CD14-positive monocyte (primary cell): ENCODE results near the gene CRIP2. TPM values are rescaled to one million over a fixed set of nuclear protein-coding genes. Genes with fewer than 3 reads are reported as not detected.

Experiments used
- DNase-seq, 3 donors: peaks; one replicate each; pipeline ENCODE4 v3.0.0-alpha.2; 2011 to 2022
- H2AFZ ChIP-seq: 2 replicates; pipeline ENCODE4 v1.6.0; 2012; ENCODE audit warnings: mild to moderate bottlenecking, low read depth, low read length, inconsistent platforms; ENCODE audit not compliant: insufficient read depth, poor library complexity, severe bottlenecking
- H3K27ac ChIP-seq, 2 donors: 1 replicate in 1 of 2; 2 replicates in 1 of 2; pipeline ENCODE4 v1.5.1; 2012 to 2013; ENCODE audit warnings: low read length in 2 of 2, control low read depth in 1 of 2, inconsistent platforms in 1 of 2, low read depth in 1 of 2, mild to moderate bottlenecking in 1 of 2
- H3K27me3 ChIP-seq, 2 donors: one replicate each; pipeline versions ENCODE4 v1.6.0 to v1.6.1; 2011 to 2013; ENCODE audit warnings: low read length in 2 of 2; ENCODE audit not compliant: control insufficient read depth in 2 of 2, insufficient read depth in 2 of 2
- H3K36me3 ChIP-seq, 2 donors: replicated peaks in 1 of 2; 1 replicate in 1 of 2; 2 replicates in 1 of 2; pipeline versions ENCODE4 v1.5.1 to v1.6.1; 2012 to 2013; ENCODE audit warnings: low read length in 2 of 2, control low read depth in 1 of 2, inconsistent platforms in 1 of 2, mild to moderate bottlenecking in 1 of 2; ENCODE audit not compliant: insufficient read depth in 2 of 2, control insufficient read depth in 1 of 2
- H3K4me1 ChIP-seq, 2 donors: 1 replicate in 1 of 2; 2 replicates in 1 of 2; pipeline versions ENCODE4 v1.5.1 to v1.6.1; 2012 to 2013; ENCODE audit warnings: low read length in 2 of 2, control low read depth in 1 of 2, inconsistent platforms in 1 of 2, mild to moderate bottlenecking in 1 of 2, moderate library complexity in 1 of 2; ENCODE audit not compliant: insufficient read depth in 2 of 2, control insufficient read depth in 1 of 2
- H3K4me2 ChIP-seq: replicated peaks from 2 replicates; pipeline ENCODE3; 2012; ENCODE audit warnings: low read length, moderate library complexity, mild to moderate bottlenecking; ENCODE audit not compliant: poor library complexity, severe bottlenecking; ENCODE audit errors: extremely low read depth
- H3K4me3 ChIP-seq, 3 experiments: fragments of 200-600 bp in 1 of 3; sonication (generic) in 1 of 3; replicated peaks in 1 of 3; 1 replicate in 2 of 3; 2 replicates in 1 of 3; pipeline ENCODE4 v1.5.1; 2011 to 2013; ENCODE audit warnings: low read length in 3 of 3, mild to moderate bottlenecking in 3 of 3, control low read depth in 2 of 3, low read depth in 2 of 3, inconsistent platforms in 1 of 3, moderate library complexity in 1 of 3
- H3K79me2 ChIP-seq: 2 replicates; pipeline ENCODE4 v1.6.0; 2012; ENCODE audit warnings: mild to moderate bottlenecking, control low read depth, inconsistent platforms, low read length, moderate library complexity; ENCODE audit not compliant: insufficient read depth
- H3K9ac ChIP-seq: 2 replicates; pipeline ENCODE4 v1.6.0; 2017; ENCODE audit warnings: low read length, mild to moderate bottlenecking; ENCODE audit not compliant: insufficient read depth, poor library complexity, severe bottlenecking
- H3K9me3 ChIP-seq, 2 donors: replicated peaks in 1 of 2; 1 replicate in 1 of 2; 2 replicates in 1 of 2; pipeline versions ENCODE4 v1.5.1 to v1.6.1; 2012 to 2013; ENCODE audit warnings: low read length in 2 of 2, control low read depth in 1 of 2; ENCODE audit not compliant: control insufficient read depth in 1 of 2, insufficient read depth in 1 of 2
- H4K20me1 ChIP-seq: 2 replicates; pipeline ENCODE4 v1.6.0; 2012; ENCODE audit warnings: mild to moderate bottlenecking, low read length, control low read depth, moderate library complexity; ENCODE audit not compliant: insufficient read depth
- H3K27ac Mint-ChIP-seq, 7 donors: one replicate each; pipeline ENCODE4 v1.8.0; 2020; ENCODE audit warnings: mild to moderate bottlenecking in 7 of 7, mixed read lengths in 7 of 7, moderate library complexity in 6 of 7, inconsistent platforms in 2 of 7
- H3K27me3 Mint-ChIP-seq, 3 donors: one replicate each; pipeline ENCODE4 v1.8.0; 2021 to 2022; ENCODE audit warnings: low read depth in 3 of 3, mild to moderate bottlenecking in 3 of 3, mixed read lengths in 3 of 3, moderate library complexity in 3 of 3, inconsistent platforms in 1 of 3
- H3K36me3 Mint-ChIP-seq, 2 donors: one replicate each; pipeline ENCODE4 v1.8.0; 2020; ENCODE audit warnings: mixed read lengths in 2 of 2, inconsistent platforms in 1 of 2, mild to moderate bottlenecking in 1 of 2
- H3K4me1 Mint-ChIP-seq: one replicate; pipeline ENCODE4 v1.8.0; 2020; ENCODE audit warnings: mild to moderate bottlenecking, mixed read lengths
- H3K4me3 Mint-ChIP-seq, 2 donors: one replicate each; pipeline ENCODE4 v1.8.0; 2020; ENCODE audit warnings: mild to moderate bottlenecking in 2 of 2, mixed read lengths in 2 of 2, moderate library complexity in 1 of 2
- H3K9me3 Mint-ChIP-seq, 7 donors: one replicate each; pipeline ENCODE4 v1.8.0; 2020 to 2022; ENCODE audit warnings: mixed read lengths in 7 of 7, mild to moderate bottlenecking in 6 of 7, moderate library complexity in 6 of 7, inconsistent platforms in 2 of 7
- WGBS: methylation state at CpG from one replicate; pipeline ENCODE4 v1.1.5; 2013; ENCODE audit warnings: missing lambda C conversion rate; ENCODE audit not compliant: insufficient coverage; 5-methylcytosine and 5-hydroxymethylcytosine counted together
- intact Hi-C, 2 donors: fragments of 100-400 bp; cut with micrococcal nuclease; formaldehyde crosslinking; loops; one replicate each; pipeline versions ENCODE4 v1.15.0 to v1.15.1; 2023
- polyA plus RNA-seq, 3 donors: library from polyadenylated mRNA; depleted of rRNA in 1 of 3; unstranded in 2 of 3; stranded (reverse) in 1 of 3; fragments of 300-500 nt in 2 of 3; fragments of >200 nt in 1 of 3; fragmentation: Illumina TruSeq in 2 of 3; gene quantifications; 1 replicate in 2 of 3; 2 replicates in 1 of 3; pipeline ENCODE4 v1.2.3, GENCODE V29; 2012 to 2021
- TF ChIP-seq, protein P1 (sequence below): fragments of 200-600 bp; IDR thresholded peaks from one replicate; pipeline ENCODE4 v1.8.0; 2022; ENCODE audit warnings: antibody characterized with exemption, mild to moderate bottlenecking

The CRIP2 gene
- polyA plus RNA-seq, 3 donors = 2.1 to 4.0 (median 3.3) TPM

DNA sequence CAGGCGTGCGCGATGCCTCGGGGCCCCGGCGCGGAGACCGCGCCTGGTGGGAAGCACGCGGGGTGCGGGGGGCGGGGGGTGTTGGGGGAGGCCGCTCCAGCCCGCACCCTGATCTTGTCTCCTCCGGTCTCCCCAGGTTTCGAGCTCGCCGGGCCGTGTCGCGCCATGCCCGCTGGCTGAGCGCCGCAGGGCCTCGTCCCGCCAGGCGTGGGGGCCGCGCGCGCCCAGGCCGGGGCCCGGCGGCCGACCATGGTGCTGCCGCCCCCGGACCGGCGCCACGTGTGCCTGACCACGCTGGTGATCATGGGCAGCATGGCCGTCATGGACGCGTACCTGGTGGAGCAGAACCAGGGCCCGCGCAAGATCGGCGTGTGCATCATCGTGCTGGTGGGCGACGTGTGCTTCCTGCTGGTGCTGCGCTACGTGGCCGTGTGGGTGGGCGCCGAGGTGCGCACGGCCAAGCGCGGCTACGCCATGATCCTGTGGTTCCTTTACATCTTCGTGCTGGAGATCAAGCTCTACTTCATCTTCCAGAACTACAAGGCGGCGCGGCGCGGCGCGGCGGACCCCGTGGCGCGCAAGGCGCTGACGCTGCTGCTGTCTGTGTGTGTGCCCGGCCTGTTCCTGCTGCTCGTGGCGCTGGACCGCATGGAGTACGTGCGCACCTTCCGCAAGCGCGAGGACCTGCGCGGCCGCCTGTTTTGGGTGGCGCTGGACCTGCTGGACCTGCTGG lies 54.1 kb downstream of the CRIP2 start:
- WGBS = 15% methylated on average over 79 of the region's 89 CpGs
- H3K4me1 Mint-ChIP-seq = peaks cover 28% of the 10 kb centered on the region
- no peaks in the 10 kb centered on the region for H3K36me3 Mint-ChIP-seq
- peak overlapping the region; percentile 67 to 90 for H3K4me3 Mint-ChIP-seq
- H4K20me1 ChIP-seq = no peaks in the 10 kb centered on the region
- peak overlapping the region; percentile 64 for H3K9ac ChIP-seq
- no peaks in the 10 kb centered on the region for H3K79me2 ChIP-seq
- H3K4me1 ChIP-seq = peaks cover 30 to 35% of the 10 kb centered on the region in 2 donors
- peak overlapping the region; percentile 87 for H3K4me2 ChIP-seq
- peaks cover 0 to 23% of the 10 kb centered on the region in 2 donors for H3K9me3 ChIP-seq
- H3K27me3 Mint-ChIP-seq = peaks cover 46 to 76% (median 58%) of the 10 kb centered on the region in 3 donors
- H3K4me3 ChIP-seq = peak overlapping the region in 1 of 3 experiments; percentile 75
- H3K27me3 ChIP-seq = peaks cover 36 to 57% of the 10 kb centered on the region in 2 donors
- H3K36me3 ChIP-seq = no peaks in the 10 kb centered on the region
- H3K9me3 Mint-ChIP-seq = peaks cover 0 to 14% (median 8%) of the 10 kb centered on the region in 7 donors
- no peak overlapping the region for H3K27ac Mint-ChIP-seq
- peak overlapping the region; percentile 93 for H2AFZ ChIP-seq
- no peak overlapping the region for H3K27ac ChIP-seq
- intact Hi-C loops = loop anchor here (2.0 to 10.0 kb wide), 3 partner anchors 84 to 326 kb away; no protein-coding TSS in a partner anchor
- DNase-seq = no peak
- TF ChIP-seq, protein P1, sequence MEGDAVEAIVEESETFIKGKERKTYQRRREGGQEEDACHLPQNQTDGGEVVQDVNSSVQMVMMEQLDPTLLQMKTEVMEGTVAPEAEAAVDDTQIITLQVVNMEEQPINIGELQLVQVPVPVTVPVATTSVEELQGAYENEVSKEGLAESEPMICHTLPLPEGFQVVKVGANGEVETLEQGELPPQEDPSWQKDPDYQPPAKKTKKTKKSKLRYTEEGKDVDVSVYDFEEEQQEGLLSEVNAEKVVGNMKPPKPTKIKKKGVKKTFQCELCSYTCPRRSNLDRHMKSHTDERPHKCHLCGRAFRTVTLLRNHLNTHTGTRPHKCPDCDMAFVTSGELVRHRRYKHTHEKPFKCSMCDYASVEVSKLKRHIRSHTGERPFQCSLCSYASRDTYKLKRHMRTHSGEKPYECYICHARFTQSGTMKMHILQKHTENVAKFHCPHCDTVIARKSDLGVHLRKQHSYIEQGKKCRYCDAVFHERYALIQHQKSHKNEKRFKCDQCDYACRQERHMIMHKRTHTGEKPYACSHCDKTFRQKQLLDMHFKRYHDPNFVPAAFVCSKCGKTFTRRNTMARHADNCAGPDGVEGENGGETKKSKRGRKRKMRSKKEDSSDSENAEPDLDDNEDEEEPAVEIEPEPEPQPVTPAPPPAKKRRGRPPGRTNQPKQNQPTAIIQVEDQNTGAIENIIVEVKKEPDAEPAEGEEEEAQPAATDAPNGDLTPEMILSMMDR = peak; percentile 68

- Mint-ChIP-seq H3K9me3 (peaks cover 0 to 14% (median 8%) of the 10 kb centered on the region in 7 donors), H3K36me3 (no peaks in the 10 kb centered on the region), H3K27me3 (peaks cover 45 to 74% (median 58%) of the 10 kb centered on the region in 3 donors), H3K27ac (no peak overlapping the region), H3K4me3 (peak overlapping the region; percentile 67 to 90), H3K4me1 (peaks cover 28% of the 10 kb centered on the region)
- Histone ChIP-seq H3K4me2 (peak overlapping the region; percentile 87), H3K4me3 (peak overlapping the region in 1 of 3 experiments; percentile 75), H3K36me3 (no peaks in the 10 kb centered on the region), H3K27ac (no peak overlapping the region), H3K79me2 (no peaks in the 10 kb centered on the region), H3K27me3 (peaks cover 34 to 55% of the 10 kb centered on the region in 2 donors), H2AFZ (peak overlapping the region; percentile 53), H3K4me1 (peaks cover 30 to 35% of the 10 kb centered on the region in 2 donors), H3K9me3 (peaks cover 0 to 23% of the 10 kb centered on the region in 2 donors), H4K20me1 (no peaks in the 10 kb centered on the region), H3K9ac (no peak overlapping the region)
- intact Hi-C loops = loop anchor here (2.0 to 10.0 kb wide), 3 partner anchors 84 to 327 kb away; no protein-coding TSS in a partner anchor
- TF ChIP-seq, protein P1 = no peak
- DNase-seq = no peak
- 32% methylated on average over 24 of the region's 24 CpGs for WGBS
These were observed 54.6 kb downstream of the CRIP2 start for GRCh38 chr14:105529319-105529568.

Other genes with a start within 250 kb of the CRIP2 start
- 10 to 100 TPM in 1 of 3 donors, 1 to 10 TPM in 2; 1.3 to 24.4 (median 6.3) TPM for gene BTBD6, start 226.3 kb upstream of the CRIP2 start, polyA plus RNA-seq
- 10 to 100 TPM in 1 of 3 donors, 1 to 10 TPM in 2; 2.3 to 20.5 (median 2.5) TPM for gene BRF1, start 173.8 kb upstream of the CRIP2 start, polyA plus RNA-seq
- gene PACS2, start 160.1 kb upstream of the CRIP2 start, polyA plus RNA-seq = 10 to 100 TPM in 1 of 3 donors, 1 to 10 TPM in 2; 3.1 to 87.0 (median 3.7) TPM
- gene TEX22, start 76.3 kb upstream of the CRIP2 start, polyA plus RNA-seq = 1 to 10 TPM in 1 of 3 donors, under 1 TPM in 2; 0.52 to 2.2 (median 0.57) TPM
- 100 to 1,000 TPM in 1 of 3 donors, 1 to 10 TPM in 1, under 1 TPM in 1; 0.91 to 102 (median 2.0) TPM for gene MTA1, start 55.0 kb upstream of the CRIP2 start, polyA plus RNA-seq
- gene CRIP1, start 12.1 kb downstream of the CRIP2 start, polyA plus RNA-seq = 1,000 to 10,000 TPM in 2 of 3 donors, 100 to 1,000 TPM in 1; 688 to 2,084 (median 1,032) TPM
- gene TEDC1, start 16.4 kb downstream of the CRIP2 start, polyA plus RNA-seq = 10 to 100 TPM in 1 of 3 donors, 1 to 10 TPM in 2; 7.8 to 23.4 (median 9.0) TPM
- gene TMEM121, start 51.8 kb downstream of the CRIP2 start, polyA plus RNA-seq = under 1 TPM in 2 of 3 donors, not detected in 1; 0.08 to 0.11 TPM